ENCODE measurements around the gene NPFF. TPM values are rescaled to one million over a fixed set of nuclear protein-coding genes. Genes with fewer than 3 reads are reported as not detected.

Gene NPFF
- polyA plus RNA-seq, 1 donor (not counting 4 experiments of a cell fraction or from before 2014, with no cell fraction given), result not detected

- FAIRE-seq (no peak), DNase-seq (ENCODE audit: low read depth, low spot score) (no peak)
- H2AFZ ChIP-seq (ENCODE audit: control insufficient read depth, low read length), result no peak overlapping the region
- dilution Hi-C loops (cut with MboI; ENCODE audit: extremely low pct_ligation_motif_present, low sequenced_read_pairs), result no loop called here
- H3K4me1 ChIP-seq (ENCODE audit: control insufficient read depth, extremely low read depth, insufficient read depth, low read length), result peaks cover 10% of the 10 kb centered on the region
- H3K4me2 ChIP-seq (ENCODE audit: control insufficient read depth, extremely low read depth, insufficient read depth, low read depth, low read length), result no peak overlapping the region
- no peak for TF ChIP-seq EZH2 (IDR thresholded peaks at IDR 0.05; ENCODE audit: low read length)
- no peak for TF ChIP-seq CTCF (optimal IDR thresholded peaks at IDR 0.05 in 1 of 3, IDR thresholded peaks at IDR 0.05 in 1 of 3, conservative IDR thresholded peaks at IDR 0.05 in 1 of 3; ENCODE audit: extremely low read depth in 1 of 3, insufficient read depth in 2 of 3, low read length in 3 of 3)
- H3K27me3 ChIP-seq (ENCODE audit: control insufficient read depth, extremely low read depth, insufficient read depth, low read length), result no peaks in the 10 kb centered on the region
- H3K9ac ChIP-seq (ENCODE audit: control insufficient read depth, extremely low read depth, insufficient read depth, low read length), result no peak overlapping the region
- no peak overlapping the region for H3K27ac ChIP-seq (ENCODE audit: control insufficient read depth, insufficient read depth, low read length)
- no peak overlapping the region for H3K4me3 ChIP-seq (ENCODE audit: control insufficient read depth in 2 of 3, extremely low read depth in 1 of 3, insufficient read depth in 2 of 3, low read depth in 1 of 3, low read length in 3 of 3)
- H3K79me2 ChIP-seq (ENCODE audit: control insufficient read depth, insufficient read depth, low read length), result peaks cover 11% of the 10 kb centered on the region
- peaks cover 23 to 24% of the 10 kb centered on the region in 2 experiments for H3K36me3 ChIP-seq (ENCODE audit: control insufficient read depth in 2 of 2, extremely low read depth in 1 of 2, insufficient read depth in 2 of 2, low read length in 2 of 2)
- H3K9me1 ChIP-seq (ENCODE audit: control insufficient read depth, extremely low read depth, insufficient read depth, low read length), result no peaks in the 10 kb centered on the region
- no peaks in the 10 kb centered on the region for H4K20me1 ChIP-seq (ENCODE audit: control insufficient read depth, extremely low read depth, insufficient read depth, low read length)
- no peaks in the 10 kb centered on the region for H3K9me3 ChIP-seq (ENCODE audit: control insufficient read depth, low read depth, low read length)
Measured at GRCh38 chr12:53505555-53506449, 1.5 kb downstream of the NPFF start.

- Histone ChIP-seq H3K4me1 (ENCODE audit: control insufficient read depth, extremely low read depth, insufficient read depth, low read length) (peaks cover 13% of the 10 kb centered on the region), H3K9me3 (ENCODE audit: control insufficient read depth, low read depth, low read length) (no peaks in the 10 kb centered on the region), H3K79me2 (ENCODE audit: control insufficient read depth, insufficient read depth, low read length) (peaks cover 11% of the 10 kb centered on the region), H3K4me2 (ENCODE audit: control insufficient read depth, extremely low read depth, insufficient read depth, low read depth, low read length) (no peak overlapping the region), H3K4me3 (ENCODE audit: control insufficient read depth in 2 of 3, extremely low read depth in 1 of 3, insufficient read depth in 2 of 3, low read depth in 1 of 3, low read length in 3 of 3) (no peak overlapping the region), H3K9ac (ENCODE audit: control insufficient read depth, extremely low read depth, insufficient read depth, low read length) (no peak overlapping the region), H2AFZ (ENCODE audit: control insufficient read depth, low read length) (no peak overlapping the region), H3K9me1 (ENCODE audit: control insufficient read depth, extremely low read depth, insufficient read depth, low read length) (no peaks in the 10 kb centered on the region), H4K20me1 (ENCODE audit: control insufficient read depth, extremely low read depth, insufficient read depth, low read length) (no peaks in the 10 kb centered on the region), H3K36me3 (ENCODE audit: control insufficient read depth in 2 of 2, extremely low read depth in 1 of 2, insufficient read depth in 2 of 2, low read length in 2 of 2) (peaks cover 23 to 24% of the 10 kb centered on the region in 2 experiments), H3K27me3 (ENCODE audit: control insufficient read depth, extremely low read depth, insufficient read depth, low read length) (no peaks in the 10 kb centered on the region), H3K27ac (ENCODE audit: control insufficient read depth, insufficient read depth, low read length) (no peak overlapping the region)
- FAIRE-seq (no peak), DNase-seq (ENCODE audit: low read depth, low spot score) (no peak)
- TF ChIP-seq CTCF (optimal IDR thresholded peaks at IDR 0.05 in 1 of 3, IDR thresholded peaks at IDR 0.05 in 1 of 3, conservative IDR thresholded peaks at IDR 0.05 in 1 of 3; ENCODE audit: extremely low read depth in 1 of 3, insufficient read depth in 2 of 3, low read length in 3 of 3) (no peak), EZH2 (IDR thresholded peaks at IDR 0.05; ENCODE audit: low read length) (no peak)
- dilution Hi-C loops (cut with MboI; ENCODE audit: extremely low pct_ligation_motif_present, low sequenced_read_pairs), result no loop called here
Measured at GRCh38 chr12:53505086-53505485, 2.2 kb downstream of the NPFF start.

Measured in keratinocyte (primary cell).